Measurements from ENCODE around the gene RPS23. TPM values are rescaled to one million over a fixed set of nuclear protein-coding genes. Genes with fewer than 3 reads are reported as not detected.
A peak's percentile ranks its signal among the peaks of the same experiment; 100 is the strongest.

RPS23 gene
- total RNA-seq, 1 donor from 2014 or later = 1,193 TPM

- ATAC-seq (ENCODE audit: poor library complexity) (no peak), DNase-seq (no peak)
- intact Hi-C loops (cut with DNase I) = no loop called here
Observed at GRCh38 chr5:82259172-82259800, 18.9 kb downstream of the RPS23 start.

GRCh38 chr5:82257729-82258128, 20.4 kb downstream of the RPS23 start:
- intact Hi-C loops (cut with DNase I) = no loop called here
- DNase-seq (no peak), ATAC-seq (ENCODE audit: poor library complexity) (no peak)

GRCh38 chr5:82257247-82257646, 20.9 kb downstream of the RPS23 start:
- intact Hi-C loops (cut with DNase I) = no loop called here
- no peak for DNase-seq

GRCh38 chr5:82255844-82256243, 22.3 kb downstream of the RPS23 start:
- no peak for DNase-seq
- no peak for ATAC-seq (ENCODE audit: poor library complexity)
- intact Hi-C loops (cut with DNase I) = no loop called here

More at GRCh38 chr5:82257247-82257646, 20.9 kb downstream of the RPS23 start:
- no peak for ATAC-seq (ENCODE audit: poor library complexity)

- no peak for ATAC-seq (ENCODE audit: poor library complexity)
- intact Hi-C loops (cut with DNase I) = no loop called here
- DNase-seq = no peak
Observed at GRCh38 chr5:82252744-82253143, 25.4 kb downstream of the RPS23 start.

GRCh38 chr5:82246960-82247574, 31.1 kb downstream of the RPS23 start:
- DNase-seq (no peak), ATAC-seq (ENCODE audit: poor library complexity) (no peak)
- intact Hi-C loops (cut with DNase I) = no loop called here

GRCh38 chr5:82244854-82245635, 33.1 kb downstream of the RPS23 start:
- DNase-seq = no peak
- ATAC-seq (ENCODE audit: poor library complexity) = no peak
- intact Hi-C loops (cut with DNase I) = no loop called here

GRCh38 chr5:82244151-82244550, 34.0 kb downstream of the RPS23 start:
- intact Hi-C loops (cut with DNase I) = no loop called here
- ATAC-seq (ENCODE audit: poor library complexity) (no peak), DNase-seq (no peak)

- intact Hi-C loops (cut with DNase I) = no loop called here
- no peak for DNase-seq
Observed at GRCh38 chr5:82234885-82235284, 43.3 kb downstream of the RPS23 start.

GRCh38 chr5:82225525-82226172, 52.5 kb downstream of the RPS23 start:
- DNase-seq = peak; percentile 38
- intact Hi-C loops (cut with DNase I) = no loop called here
- ATAC-seq (ENCODE audit: poor library complexity) = peak; percentile 91

More at GRCh38 chr5:82234885-82235284, 43.3 kb downstream of the RPS23 start:
- no peak for ATAC-seq (ENCODE audit: poor library complexity)

Measured in Right ventricle myocardium superior (tissue), 1 donor.